Measurements from ENCODE around the gene PEX10.

PEX10 gene

GRCh38 chr1:2402420-2402819 lies 9.9 kb downstream of the PEX10 start:
- no peak for DNase-seq

- no peak for DNase-seq
Measured at GRCh38 chr1:2400950-2401649, 11.3 kb downstream of the PEX10 start.

GRCh38 chr1:2400576-2400909 lies 11.8 kb downstream of the PEX10 start:
- DNase-seq = no peak

GRCh38 chr1:2399890-2400575 lies 12.3 kb downstream of the PEX10 start:
- DNase-seq = no peak

- DNase-seq = no peak
Measured at GRCh38 chr1:2398871-2399270, 13.5 kb downstream of the PEX10 start.

- no peak for DNase-seq
Measured at GRCh38 chr1:2397007-2397679, 15.2 kb downstream of the PEX10 start.

GRCh38 chr1:2396476-2396875 lies 15.9 kb downstream of the PEX10 start:
- DNase-seq = no peak

- no peak for DNase-seq
Measured at GRCh38 chr1:2396059-2396458, 16.3 kb downstream of the PEX10 start.

GRCh38 chr1:2395245-2395644 lies 17.1 kb downstream of the PEX10 start:
- no peak for DNase-seq

- no peak for DNase-seq
Measured at GRCh38 chr1:2394761-2395160, 17.6 kb downstream of the PEX10 start.

- DNase-seq = no peak
Measured at GRCh38 chr1:2394220-2394619, 18.1 kb downstream of the PEX10 start.

- DNase-seq = no peak
Measured at GRCh38 chr1:2393471-2393877, 18.9 kb downstream of the PEX10 start.

GRCh38 chr1:2392686-2393085 lies 19.7 kb downstream of the PEX10 start:
- no peak for DNase-seq

- no peak for DNase-seq
Measured at GRCh38 chr1:2391931-2392509, 20.3 kb downstream of the PEX10 start.

- DNase-seq = peak; percentile 96
Measured at GRCh38 chr1:2391041-2391930, 21.1 kb downstream of the PEX10 start, which contains the start of the genes MORN1 and RER1. Gene MORN1 (minus strand): TSS chr1:2391554. CDS start chr1:2391533, 21 bp downstream. Gene RER1 (plus strand): TSS chr1:2391841. CDS start chr1:2395791, 3,950 bp downstream.

GRCh38 chr1:2389644-2390043 lies 22.7 kb downstream of the PEX10 start:
- DNase-seq = no peak

- no peak for DNase-seq
Measured at GRCh38 chr1:2388004-2388913, 24.1 kb downstream of the PEX10 start.

GRCh38 chr1:2386636-2387611 lies 25.4 kb downstream of the PEX10 start:
- DNase-seq = no peak

- no peak for DNase-seq
Measured at GRCh38 chr1:2385606-2386280, 26.6 kb downstream of the PEX10 start.
